Natural killer cell treated with Interleukin-12 subunit alpha and Interleukin-12 subunit beta and Interleukin-15 and Interleukin-18, amount 100 ng/mL, for 72 hours (primary cell): Measurements from ENCODE around the gene IER5. TPM values are rescaled to one million over a fixed set of nuclear protein-coding genes. Genes with fewer than 3 reads are reported as not detected.

Source experiments
- total RNA-seq, 2 donors: library from RNA; stranded (reverse); gene quantifications; one replicate each; pipeline ENCODE4 v1.2.3, GENCODE V29; 2022

Gene IER5
- total RNA-seq, 2 donors from 2014 or later: 57.1 to 91.7 TPM

Other genes starting within 250 kb of the IER5 start
- under 1 TPM; 0.22 to 0.67 TPM for gene KIAA1614, start 175.8 kb upstream of the IER5 start, total RNA-seq
- 10 to 100 TPM; 25.0 to 26.2 TPM for gene STX6, start 65.8 kb upstream of the IER5 start, total RNA-seq
- gene MR1, start 54.7 kb upstream of the IER5 start, total RNA-seq: 10 to 100 TPM; 26.9 to 70.4 TPM